Kidney (tissue), 14 donors: ENCODE results near the gene PTGR2. TPM values are rescaled to one million over a fixed set of nuclear protein-coding genes. Genes with fewer than 3 reads are reported as not detected.
A peak's percentile ranks its signal among the peaks of the same experiment; 100 is the strongest.
"Not testable (repeated sequence)": the region's sequence is repeated elsewhere in the genome, so short reads cannot be mapped to it uniquely, and the experiment has no call there.

Source experiments
- DNase-seq, 5 donors: peaks; one replicate each; pipeline ENCODE4 v3.0.0-alpha.2; 2013 to 2020
- FAIRE-seq: peaks from 2 replicates; lab custom pipeline; 2012; peaks lifted over from hg19 to GRCh38; lab: Jason Lieb, UNC
- H3K27ac ChIP-seq, 2 donors: one replicate each; pipeline ENCODE4 v1.7.0; 2013; ENCODE audit warnings: low read depth in 2 of 2, low read length in 2 of 2, inconsistent platforms in 1 of 2
- H3K27me3 ChIP-seq: one replicate; pipeline ENCODE4 v1.7.1; 2013; ENCODE audit warnings: low read length, inconsistent platforms; ENCODE audit not compliant: control insufficient read depth, insufficient read depth
- H3K36me3 ChIP-seq, 3 donors: one replicate each; pipeline versions ENCODE4 v1.7.0 to v1.7.1; 2013; ENCODE audit warnings: low read length in 3 of 3, control low read depth in 1 of 3, inconsistent platforms in 1 of 3; ENCODE audit not compliant: insufficient read depth in 3 of 3, control insufficient read depth in 2 of 3
- H3K4me1 ChIP-seq, 3 donors: one replicate each; pipeline versions ENCODE4 v1.7.0 to v1.7.1; 2013; ENCODE audit warnings: low read length in 3 of 3, inconsistent platforms in 1 of 3, low read depth in 1 of 3; ENCODE audit not compliant: control insufficient read depth in 2 of 3, insufficient read depth in 2 of 3
- H3K4me3 ChIP-seq, 3 donors: one replicate each; pipeline versions ENCODE4 v1.7.0 to v1.8.1; 2013; ENCODE audit warnings: low read length in 3 of 3, control low read depth in 1 of 3, inconsistent platforms in 1 of 3
- H3K9ac ChIP-seq, 3 donors: one replicate each; pipeline versions ENCODE4 v1.7.0 to v1.7.1; 2013; ENCODE audit warnings: low read length in 3 of 3, control low read depth in 1 of 3, inconsistent platforms in 1 of 3
- H3K9me3 ChIP-seq, 3 donors: one replicate each; pipeline versions ENCODE4 v1.7.0 to v1.7.1; 2013; ENCODE audit warnings: low read length in 3 of 3, control low read depth in 1 of 3, inconsistent platforms in 1 of 3; ENCODE audit not compliant: control insufficient read depth in 2 of 3, insufficient read depth in 1 of 3
- intact Hi-C: fragments of 100-400 bp; cut with DNase I; formaldehyde crosslinking; loops from one replicate; pipeline ENCODE4 v1.11.1; 2022
- polyA plus RNA-seq: library from polyadenylated mRNA; stranded (reverse); fragments of 350-450 nt; fragmentation: Illumina TruSeq; extraction: RNeasy Lipid Tissue Mini Kit (QIAGEN cat#74804); gene quantifications from one replicate; pipeline ENCODE4 v1.2.3, GENCODE V29; 2014; ENCODE audit warnings: low read depth, low replicate concordance; ENCODE audit not compliant: insufficient read depth
- total RNA-seq: library from RNA; stranded (reverse); fragmentation: NEBNext Ultra II Directional; extraction: Animal tissue kit (Norgen Biotek cat#: 25700); gene quantifications from one replicate; pipeline ENCODE4 v1.2.1, GENCODE V29; 2021
- TF ChIP-seq, protein P1 (sequence below): IDR thresholded peaks from 3 replicates; pipeline ENCODE4 v1.5.1; 2012; ENCODE audit warnings: mild to moderate bottlenecking, moderate library complexity, borderline replicate concordance; ENCODE audit not compliant: insufficient read depth; ENCODE audit errors: extremely low read depth
- donor health status: control.
- donor health status: control.
- donor health status: control.
- donor health status: control.
- donor health status: control.
- donor health status: DM: yes; HTN: yes; CAD: no.
- donor health status: Normal renal cell carcinoma (clear cell type).

The PTGR2 gene
- total and polyA plus RNA-seq, 2 donors from 2014 or later = 20.5 to 24.4 TPM

DNA sequence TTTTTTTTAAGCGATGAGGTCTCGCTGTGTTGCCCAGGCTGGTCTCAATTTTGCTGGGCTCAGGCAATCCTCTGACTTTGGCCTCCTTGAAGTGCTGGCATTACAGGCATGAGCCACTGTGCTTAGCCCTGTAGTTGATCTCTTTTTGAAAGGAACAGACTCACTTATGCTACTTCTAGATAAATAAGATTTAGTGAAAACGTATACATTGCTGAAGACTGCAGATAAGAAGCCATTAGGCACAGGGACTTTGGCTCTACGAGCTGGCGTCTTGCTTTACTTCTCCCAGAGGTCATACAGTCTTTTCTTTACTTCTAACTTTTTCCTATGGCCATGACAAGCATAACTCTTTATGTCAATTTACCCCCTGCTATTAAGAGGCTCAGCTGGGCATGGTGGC lies 9.4 kb downstream of the PTGR2 start:
- intact Hi-C loops = no loop called here
- Histone ChIP-seq H3K36me3 (peaks cover 0 to 6% (median 2%) of the 10 kb centered on the region in 3 donors), H3K9ac (no peak overlapping the region), H3K27me3 (no peaks in the 10 kb centered on the region), H3K27ac (no peak overlapping the region), H3K4me3 (no peak overlapping the region), H3K4me1 (no peaks in the 10 kb centered on the region), H3K9me3 (no peaks in the 10 kb centered on the region)
- FAIRE-seq (no peak), DNase-seq (no peak)
- TF ChIP-seq, protein P1, sequence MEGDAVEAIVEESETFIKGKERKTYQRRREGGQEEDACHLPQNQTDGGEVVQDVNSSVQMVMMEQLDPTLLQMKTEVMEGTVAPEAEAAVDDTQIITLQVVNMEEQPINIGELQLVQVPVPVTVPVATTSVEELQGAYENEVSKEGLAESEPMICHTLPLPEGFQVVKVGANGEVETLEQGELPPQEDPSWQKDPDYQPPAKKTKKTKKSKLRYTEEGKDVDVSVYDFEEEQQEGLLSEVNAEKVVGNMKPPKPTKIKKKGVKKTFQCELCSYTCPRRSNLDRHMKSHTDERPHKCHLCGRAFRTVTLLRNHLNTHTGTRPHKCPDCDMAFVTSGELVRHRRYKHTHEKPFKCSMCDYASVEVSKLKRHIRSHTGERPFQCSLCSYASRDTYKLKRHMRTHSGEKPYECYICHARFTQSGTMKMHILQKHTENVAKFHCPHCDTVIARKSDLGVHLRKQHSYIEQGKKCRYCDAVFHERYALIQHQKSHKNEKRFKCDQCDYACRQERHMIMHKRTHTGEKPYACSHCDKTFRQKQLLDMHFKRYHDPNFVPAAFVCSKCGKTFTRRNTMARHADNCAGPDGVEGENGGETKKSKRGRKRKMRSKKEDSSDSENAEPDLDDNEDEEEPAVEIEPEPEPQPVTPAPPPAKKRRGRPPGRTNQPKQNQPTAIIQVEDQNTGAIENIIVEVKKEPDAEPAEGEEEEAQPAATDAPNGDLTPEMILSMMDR = no peak

DNA sequence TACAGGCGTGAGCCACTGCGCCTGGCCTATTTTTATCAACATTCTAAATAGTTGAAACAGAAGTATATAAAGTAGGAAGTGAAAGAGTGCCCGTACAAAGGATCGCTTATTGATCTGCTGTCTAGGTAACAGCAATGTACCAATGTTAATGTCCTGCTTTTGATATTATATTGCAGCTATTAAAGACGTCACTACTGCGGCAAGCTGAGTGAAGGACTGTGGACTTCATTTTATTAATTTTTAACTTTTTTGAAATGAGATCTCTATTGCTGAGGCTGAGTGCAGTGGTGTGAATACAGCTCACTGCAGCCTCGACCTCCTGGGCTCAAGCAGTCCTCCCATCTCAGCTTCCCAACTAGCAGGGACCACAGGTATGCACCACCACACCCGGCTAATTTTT lies 10.8 kb downstream of the PTGR2 start:
- intact Hi-C loops = no loop called here
- TF ChIP-seq, protein P1 = no peak
- Histone ChIP-seq H3K4me3 (no peak overlapping the region), H3K9me3 (no peaks in the 10 kb centered on the region), H3K27me3 (no peaks in the 10 kb centered on the region), H3K36me3 (peaks cover 0 to 6% (median 2%) of the 10 kb centered on the region in 3 donors), H3K27ac (no peak overlapping the region), H3K4me1 (no peaks in the 10 kb centered on the region), H3K9ac (no peak overlapping the region)
- FAIRE-seq = no peak
- DNase-seq = no peak

DNA sequence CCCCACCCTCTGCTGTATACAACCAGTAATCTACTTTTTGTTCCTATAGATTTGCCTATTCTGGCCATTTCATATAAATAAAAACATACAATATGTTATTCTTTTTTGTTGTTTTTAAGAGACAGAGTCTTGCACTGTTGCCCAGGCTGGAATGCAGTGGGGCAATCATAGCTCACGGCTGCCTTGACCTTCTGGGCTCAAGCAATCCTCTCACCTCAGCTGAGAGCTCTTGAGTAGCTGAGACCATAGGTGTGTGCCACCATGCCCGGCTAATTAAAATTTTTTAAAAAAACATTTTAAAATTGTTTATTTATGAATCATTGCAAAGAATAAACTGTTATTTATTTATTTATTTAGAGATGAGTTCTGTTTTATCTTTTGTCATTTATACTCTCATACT lies 11.6 kb downstream of the PTGR2 start:
- no peak overlapping the region for H3K9ac ChIP-seq
- no peaks in the 10 kb centered on the region for H3K27me3 ChIP-seq
- no peaks in the 10 kb centered on the region for H3K4me1 ChIP-seq
- no peak overlapping the region for H3K27ac ChIP-seq
- FAIRE-seq = no peak
- intact Hi-C loops = no loop called here
- peaks cover 0 to 6% (median 4%) of the 10 kb centered on the region in 3 donors for H3K36me3 ChIP-seq
- TF ChIP-seq, protein P1 = no peak
- no peak overlapping the region for H3K4me3 ChIP-seq
- no peaks in the 10 kb centered on the region for H3K9me3 ChIP-seq
- DNase-seq = no peak

DNA sequence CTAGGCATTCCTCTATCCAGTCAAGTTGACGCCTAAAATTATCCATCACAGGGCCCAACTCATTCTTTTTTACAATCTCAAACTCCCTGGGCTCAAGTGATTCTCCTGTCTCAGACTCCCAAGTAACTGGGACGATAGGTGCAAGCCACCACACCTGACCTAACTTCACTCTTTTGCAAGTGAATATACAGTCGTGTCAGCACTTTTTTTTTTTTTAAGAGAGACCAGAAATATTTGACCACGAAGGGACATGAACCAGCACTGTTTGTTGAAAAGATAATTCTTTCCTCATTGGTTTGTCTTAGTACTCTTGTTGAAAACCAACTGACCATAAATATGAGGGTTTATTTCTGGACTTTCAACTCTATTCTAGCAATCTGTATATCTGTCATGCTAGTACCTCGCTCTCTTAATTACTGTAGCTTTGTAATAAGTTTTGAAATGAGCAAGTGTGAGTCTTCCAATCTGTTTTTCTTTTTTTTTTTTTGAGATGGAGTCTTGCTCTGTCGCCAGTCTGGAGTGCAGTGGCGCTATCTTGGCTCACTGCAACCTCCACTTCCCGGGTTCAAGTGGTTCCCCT lies 14.0 kb downstream of the PTGR2 start:
- DNase-seq (no peak), FAIRE-seq (no peak)
- Histone ChIP-seq H3K4me1 (no peaks in the 10 kb centered on the region), H3K36me3 (peaks cover 0 to 6% (median 4%) of the 10 kb centered on the region in 3 donors), H3K9ac (no peak overlapping the region), H3K27me3 (no peaks in the 10 kb centered on the region), H3K27ac (peak overlapping the region in 1 of 2 donors; percentile 37), H3K4me3 (no peak overlapping the region), H3K9me3 (no peaks in the 10 kb centered on the region)
- intact Hi-C loops = no loop called here
- TF ChIP-seq, protein P1 = no peak

DNA sequence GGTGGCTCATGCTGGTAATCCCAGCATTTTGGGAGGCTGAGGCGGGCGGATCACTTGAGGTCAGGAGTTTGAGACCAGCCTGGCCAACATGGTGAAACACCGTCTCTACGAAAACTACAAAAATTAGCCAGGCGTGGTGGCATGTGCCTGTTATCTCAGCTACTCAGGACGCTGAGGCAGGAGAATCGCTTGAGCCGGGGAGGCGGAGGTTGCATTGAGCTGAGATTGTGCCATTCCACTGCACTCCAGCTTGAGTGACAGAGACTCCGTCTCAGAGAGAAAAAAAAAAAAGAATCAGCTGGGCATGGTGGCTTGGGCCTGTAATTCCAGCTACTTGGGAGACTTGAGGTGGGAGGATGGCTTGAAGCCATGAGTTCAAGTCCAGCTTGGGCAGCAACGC lies 18.1 kb downstream of the PTGR2 start:
- H3K4me1 ChIP-seq, H3K9ac ChIP-seq, DNase-seq, intact Hi-C loops, H3K27me3 ChIP-seq, H3K9me3 ChIP-seq, H3K27ac ChIP-seq, FAIRE-seq, H3K4me3 ChIP-seq, H3K36me3 ChIP-seq: not testable (repeated sequence)
